Activated CD4-positive, alpha-beta T cell treated with anti-CD3 and anti-CD28 coated beads, Interleukin-2, amount 50 U/mL, for 4 hours (primary cell): Measurements from ENCODE around the gene SSTR3.

Source experiments
- DNase-seq, 2 experiments: peaks; one replicate each; pipeline ENCODE4 v3.0.0-alpha.2; 2020

Gene SSTR3

DNA sequence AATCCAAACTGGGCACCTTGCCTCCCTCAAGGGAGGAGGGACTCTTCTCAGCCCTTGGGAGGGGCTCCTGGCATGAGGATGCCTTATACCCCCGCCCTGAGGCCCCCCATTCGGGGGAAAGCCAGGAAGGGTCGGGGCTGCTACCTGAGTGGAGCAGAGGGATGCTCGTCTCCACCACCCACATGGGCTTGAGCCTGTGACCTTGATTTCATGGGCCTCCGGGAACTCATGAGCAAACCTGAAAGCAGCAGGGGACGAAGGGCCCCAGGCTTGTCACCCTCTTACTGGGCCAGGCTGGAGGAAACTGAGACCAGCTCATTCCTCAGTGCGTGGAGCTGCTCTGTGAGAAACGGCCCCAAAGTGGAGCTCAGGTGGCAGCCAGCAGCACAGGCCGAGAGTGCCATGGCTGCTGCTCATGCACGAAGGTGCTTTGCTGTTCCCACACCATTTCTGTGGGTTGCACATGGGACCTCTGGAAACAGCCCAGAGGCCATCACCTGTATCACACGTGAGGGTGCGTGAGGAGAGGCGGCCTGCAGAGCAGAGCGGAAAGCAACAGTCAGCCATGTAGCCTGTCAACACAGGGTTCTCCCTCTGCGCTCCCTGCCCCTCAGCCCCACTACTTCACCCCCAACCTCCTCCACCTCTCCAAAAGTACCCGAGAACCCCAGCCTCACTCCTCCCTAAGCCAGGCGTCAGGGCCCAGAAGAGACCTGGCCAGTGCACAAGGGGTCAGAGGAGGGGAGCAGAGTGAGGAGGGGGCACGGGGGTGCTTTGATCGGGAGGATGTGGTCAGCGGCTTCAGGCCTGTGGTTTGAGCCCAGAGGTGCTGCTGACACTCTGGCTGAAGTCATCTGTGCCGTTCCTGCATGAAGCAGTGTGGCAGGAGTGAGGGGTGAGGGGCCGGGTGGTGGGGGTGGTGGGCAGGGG lies 48.4 kb downstream of the SSTR3 start:
- no peak for DNase-seq

DNA sequence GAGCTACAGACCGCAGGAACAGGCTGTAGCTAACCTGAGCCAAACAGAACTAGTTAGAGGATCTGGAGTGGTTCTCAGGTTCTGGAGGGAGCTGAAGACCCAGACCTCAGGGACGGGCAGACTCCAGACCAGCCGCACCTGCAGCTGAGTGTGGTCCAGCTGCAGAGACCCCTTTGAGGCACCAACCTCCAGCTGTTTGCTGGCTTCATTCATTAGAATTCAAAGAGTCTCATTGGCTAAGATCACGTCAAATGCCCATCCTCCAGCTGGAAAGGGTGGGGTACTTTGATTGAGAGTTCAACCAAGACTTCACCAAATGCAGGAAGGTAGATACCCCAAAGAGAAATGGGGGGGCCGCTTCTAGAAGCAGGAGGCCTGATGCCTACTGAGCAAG lies 49.2 kb downstream of the SSTR3 start:
- no peak for DNase-seq

DNA sequence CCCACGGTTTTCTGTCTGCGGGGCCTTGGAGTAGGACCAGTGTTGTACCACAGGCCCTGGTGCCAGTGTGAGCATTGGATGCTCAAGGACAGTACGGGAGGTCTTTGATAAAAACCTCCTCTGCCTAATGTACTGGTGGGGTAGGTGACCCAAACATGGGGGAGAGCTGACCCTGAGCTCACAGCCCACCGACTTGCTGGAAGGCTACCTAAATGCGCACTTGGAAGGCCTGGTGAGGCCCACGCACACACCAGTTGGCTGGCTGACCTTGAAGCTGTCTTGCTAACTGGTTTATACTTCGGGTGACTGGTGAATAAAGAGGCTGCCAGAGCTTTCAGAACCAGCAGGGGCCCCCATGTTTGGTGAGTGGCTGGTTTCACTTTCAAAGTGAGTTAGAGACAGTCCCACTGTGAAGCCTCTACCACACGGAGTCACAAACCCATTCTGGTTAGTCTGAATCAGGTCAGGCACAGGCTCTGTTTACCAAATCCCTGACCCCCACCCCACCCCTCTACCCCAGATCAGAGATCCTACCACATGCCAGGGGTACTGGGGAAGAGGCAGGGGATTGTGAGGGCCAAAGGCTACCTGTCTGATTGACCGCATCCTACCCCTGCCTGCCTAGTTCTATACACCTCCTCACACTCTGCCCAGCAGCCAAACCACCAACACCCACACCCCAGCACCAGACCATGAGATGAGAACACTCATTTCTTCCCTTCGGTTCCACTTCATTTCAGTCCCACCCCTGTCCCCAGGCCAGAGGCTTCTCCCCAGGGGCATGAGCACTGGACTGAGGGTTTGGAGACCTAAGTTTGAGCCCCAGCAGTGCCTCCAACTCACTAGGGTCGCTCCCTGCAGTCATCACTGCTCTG lies 49.8 kb downstream of the SSTR3 start:
- peak; percentile 65 to 68 for DNase-seq

DNA sequence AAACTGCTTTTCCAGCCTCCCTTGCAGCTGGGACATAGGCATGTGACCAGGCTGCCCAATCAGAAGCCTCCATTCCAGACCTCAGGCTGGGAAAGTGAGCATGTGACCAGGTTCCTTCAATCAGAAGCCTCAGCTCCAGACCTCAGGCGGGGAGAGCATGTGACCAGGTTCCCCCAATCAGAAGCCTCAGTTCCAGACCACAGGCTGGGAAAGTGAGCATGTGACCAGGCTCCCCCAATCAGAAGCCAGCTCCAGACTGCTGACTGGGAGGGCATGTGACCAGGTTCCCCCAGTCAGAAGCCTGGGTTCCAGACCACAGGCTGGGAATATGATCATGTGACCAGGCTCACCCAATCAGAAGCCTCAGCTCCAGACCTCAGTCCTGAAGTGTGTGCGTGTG lies 50.8 kb downstream of the SSTR3 start:
- DNase-seq = no peak

DNA sequence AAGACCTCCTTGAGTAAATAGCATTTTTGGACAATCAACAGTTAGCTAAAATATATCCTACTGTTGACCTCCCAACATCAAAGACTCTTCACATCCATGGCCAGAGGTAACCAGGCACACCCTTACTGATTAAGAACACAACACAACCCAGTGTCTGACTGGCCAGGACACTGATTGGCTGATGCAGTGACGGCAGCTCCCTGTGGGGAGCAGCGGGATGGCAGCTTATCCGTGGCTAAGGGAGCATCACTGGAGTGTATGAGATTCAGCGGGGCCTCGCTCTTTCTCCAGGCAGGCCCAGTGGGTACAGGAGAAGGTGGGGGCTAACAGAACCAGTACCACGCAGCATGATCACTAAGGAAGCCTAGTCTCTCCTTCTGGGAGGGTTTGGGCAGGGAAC lies 52.2 kb downstream of the SSTR3 start:
- DNase-seq = no peak

DNA sequence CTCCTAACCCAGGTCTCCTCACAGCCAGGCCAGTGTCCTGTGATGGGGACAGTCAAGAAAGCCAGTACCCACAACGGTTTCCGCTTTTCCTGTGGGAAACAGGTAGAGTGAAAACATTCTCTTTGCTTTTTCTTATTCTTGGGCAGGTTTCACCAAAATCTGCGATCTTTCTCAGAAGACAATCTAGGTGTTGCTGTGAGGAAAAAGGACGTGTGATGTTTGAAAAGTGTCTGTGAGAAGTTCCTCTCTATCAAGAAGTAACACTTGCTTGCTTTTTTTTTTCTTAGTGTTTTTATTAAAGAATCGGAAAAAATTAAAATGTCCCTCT lies 53.4 kb downstream of the SSTR3 start:
- DNase-seq = no peak

DNA sequence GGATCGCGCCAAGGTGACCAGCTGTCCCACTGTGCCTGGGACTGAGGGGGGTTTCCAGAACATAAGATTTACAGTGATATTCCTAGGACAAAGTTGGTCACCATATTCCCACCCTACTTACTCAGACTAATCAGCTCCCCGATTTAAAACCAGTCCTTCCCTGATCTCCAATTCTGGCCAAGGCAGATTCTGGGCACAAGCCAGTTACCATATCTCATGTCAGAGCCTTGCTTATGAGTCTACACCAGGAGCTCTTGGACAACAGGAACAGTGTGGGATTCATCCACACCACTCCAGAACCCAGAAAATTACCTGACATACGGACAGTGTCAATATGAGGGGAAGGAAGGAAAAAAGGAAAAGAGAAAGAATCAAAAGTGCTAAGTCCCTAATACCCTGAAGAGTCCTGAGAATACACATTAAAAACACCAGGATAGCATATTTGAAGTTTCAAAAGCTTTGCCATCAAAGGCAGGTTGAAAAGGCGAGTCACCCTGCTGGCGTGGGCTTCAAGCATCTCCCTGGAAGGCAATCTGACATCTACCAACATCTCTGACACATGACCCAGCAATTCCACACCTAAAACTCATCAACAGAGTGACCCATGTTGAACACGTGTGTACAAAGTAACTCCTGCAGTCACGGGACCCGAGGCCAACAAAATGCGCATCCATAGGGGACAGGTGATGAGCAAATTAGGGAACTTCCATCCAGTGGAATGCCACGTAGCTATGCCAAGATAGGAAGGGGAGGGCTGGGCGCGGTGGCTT lies 54.6 kb downstream of the SSTR3 start:
- peak in 1 of 2 experiments; percentile 19 for DNase-seq

DNA sequence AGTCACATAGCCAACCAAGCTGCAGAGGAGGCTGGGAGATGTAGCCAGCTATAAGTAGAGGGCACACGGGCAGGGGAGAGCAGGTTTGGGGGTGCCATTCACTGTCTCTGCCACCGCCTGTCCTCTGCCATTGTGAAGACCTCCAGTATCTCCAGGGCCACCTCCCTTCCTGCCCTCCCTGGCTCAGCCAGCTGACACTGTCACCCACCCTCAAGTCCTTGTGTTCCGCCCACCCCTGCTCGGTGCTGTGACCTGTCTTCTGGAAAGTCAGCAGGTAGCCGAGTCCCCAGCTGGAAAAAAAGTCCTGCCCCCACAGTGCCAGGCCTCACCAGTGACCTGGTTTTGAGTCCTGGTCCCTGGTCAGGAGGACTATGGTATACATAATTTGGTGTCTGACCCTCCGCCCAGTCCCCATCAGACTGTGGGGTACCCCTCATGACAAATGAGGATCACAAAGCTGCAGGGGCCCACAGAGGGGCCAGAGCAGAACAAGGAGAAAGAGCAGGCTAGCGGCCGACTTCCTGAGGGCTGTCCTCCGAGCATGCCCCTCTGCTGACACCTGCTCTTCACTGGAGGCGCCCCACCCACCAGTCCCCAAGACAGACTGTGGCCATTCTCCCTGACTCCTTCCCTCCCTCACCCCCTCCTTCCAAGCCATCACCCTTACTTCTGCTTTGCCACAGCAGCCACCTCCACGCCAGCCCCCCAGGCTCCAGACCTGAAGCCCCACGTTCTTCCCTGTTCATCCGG lies 55.4 kb downstream of the SSTR3 start:
- DNase-seq = no peak

DNA sequence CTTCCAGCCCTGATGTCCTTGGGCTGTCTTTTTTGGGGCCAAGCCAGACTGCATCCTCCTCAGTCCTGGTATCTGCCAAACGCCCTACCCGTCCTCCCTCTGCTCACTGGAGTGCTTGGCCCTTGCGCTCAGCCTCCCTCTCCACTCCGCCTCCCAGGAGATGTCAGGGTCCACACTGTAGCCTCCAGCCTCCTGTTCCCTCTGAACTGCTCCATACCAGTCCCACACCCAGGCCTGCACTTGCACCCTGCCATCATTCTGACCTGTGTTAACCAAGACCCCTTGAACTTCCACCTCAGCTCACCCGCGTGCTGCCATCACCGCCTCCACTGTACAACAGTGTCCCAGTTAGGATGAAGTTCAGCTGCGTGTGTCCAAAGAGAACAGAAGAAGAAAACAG lies 56.3 kb downstream of the SSTR3 start:
- DNase-seq = no peak

DNA sequence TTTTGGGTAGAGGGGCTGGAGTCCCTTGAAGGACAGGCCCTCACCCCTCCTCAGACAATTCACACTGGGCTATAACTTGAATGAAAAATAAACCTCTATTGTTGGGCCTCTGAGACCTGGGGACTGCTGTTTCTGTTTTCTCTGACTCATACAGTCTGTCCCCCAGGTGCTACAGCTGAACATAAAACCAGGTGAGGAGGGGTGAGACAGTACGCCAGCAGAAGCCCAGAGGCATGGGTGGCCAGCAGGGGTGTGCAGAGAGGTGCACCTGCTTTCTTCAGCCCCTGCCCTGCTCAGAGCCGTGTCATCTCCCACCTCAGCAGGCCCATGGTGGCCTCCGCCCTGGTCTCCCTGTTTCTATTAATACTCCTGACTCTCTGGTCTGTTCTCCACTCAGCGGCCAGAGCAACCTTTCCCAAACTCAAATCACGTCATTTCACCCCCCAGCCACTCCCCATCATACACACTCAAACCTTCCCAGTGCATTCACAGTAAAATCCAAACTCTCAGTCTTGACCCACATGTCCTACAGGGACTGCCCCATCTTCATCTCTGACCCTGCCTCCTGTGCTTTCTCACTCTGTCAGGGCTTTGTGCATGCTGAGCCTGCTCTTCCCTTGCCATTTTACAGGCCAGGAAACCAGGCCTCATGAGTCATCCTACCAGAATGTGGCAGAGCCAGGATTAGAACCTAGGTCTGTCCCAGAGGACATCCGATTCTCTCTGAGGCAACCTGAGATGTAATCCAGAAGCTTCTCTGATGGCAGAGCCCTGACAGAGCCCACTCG lies 57.2 kb downstream of the SSTR3 start:
- no peak for DNase-seq
